ENCODE data around the gene FRRS1.

- TF ChIP-seq CTCF (conservative IDR thresholded peaks at IDR 0.05) (no peak), ZFX (IDR thresholded peaks at IDR 0.05) (no peak)
Observed at GRCh38 chr1:99748419-99748818, 18.0 kb downstream of the FRRS1 start.

Measured in C4-2B (cell line).